Measurements from ENCODE around the gene TEX19. TPM values are rescaled to one million over a fixed set of nuclear protein-coding genes. Genes with fewer than 3 reads are reported as not detected.

TEX19 gene
- total RNA-seq, 1 donor: not detected

DNA sequence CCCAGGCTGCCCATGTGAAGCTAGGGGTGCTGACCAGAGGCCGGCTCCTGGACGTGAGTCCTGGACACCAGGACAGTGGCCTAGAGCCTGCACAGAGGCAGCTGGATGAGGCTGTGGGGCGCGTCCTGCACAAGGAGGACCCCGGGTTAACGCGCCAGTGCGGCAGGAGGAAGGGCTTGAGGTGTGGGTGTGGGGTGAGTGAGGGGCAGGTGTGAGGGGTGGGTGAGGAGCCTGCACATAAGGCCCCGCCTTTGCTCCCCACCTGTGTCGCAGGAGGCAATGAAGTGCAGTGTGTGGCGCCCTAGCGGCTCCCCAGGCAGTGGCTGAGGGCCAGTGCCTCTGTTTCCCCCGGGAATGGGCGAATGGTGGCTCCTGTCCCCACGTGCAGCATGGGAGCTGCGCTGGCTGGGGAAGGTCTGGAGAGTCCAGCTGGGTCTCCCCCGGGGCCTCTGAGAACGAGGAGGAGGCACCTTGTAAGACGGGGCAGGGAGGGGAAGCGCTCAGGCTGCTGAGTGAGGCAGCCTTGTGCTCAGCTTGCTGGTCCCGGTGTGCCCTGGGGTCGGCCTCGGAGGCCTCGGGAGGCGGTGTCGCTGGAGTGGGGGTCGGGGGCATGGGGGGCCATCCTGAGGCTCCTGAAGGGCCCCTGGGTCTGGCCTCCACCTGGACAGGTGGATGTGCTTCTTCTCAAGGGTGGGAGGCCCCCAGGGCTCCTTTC is 44.9 kb upstream of the TEX19 start:
- no peak for DNase-seq (ENCODE audit: low read depth)
- TF ChIP-seq, protein P1, sequence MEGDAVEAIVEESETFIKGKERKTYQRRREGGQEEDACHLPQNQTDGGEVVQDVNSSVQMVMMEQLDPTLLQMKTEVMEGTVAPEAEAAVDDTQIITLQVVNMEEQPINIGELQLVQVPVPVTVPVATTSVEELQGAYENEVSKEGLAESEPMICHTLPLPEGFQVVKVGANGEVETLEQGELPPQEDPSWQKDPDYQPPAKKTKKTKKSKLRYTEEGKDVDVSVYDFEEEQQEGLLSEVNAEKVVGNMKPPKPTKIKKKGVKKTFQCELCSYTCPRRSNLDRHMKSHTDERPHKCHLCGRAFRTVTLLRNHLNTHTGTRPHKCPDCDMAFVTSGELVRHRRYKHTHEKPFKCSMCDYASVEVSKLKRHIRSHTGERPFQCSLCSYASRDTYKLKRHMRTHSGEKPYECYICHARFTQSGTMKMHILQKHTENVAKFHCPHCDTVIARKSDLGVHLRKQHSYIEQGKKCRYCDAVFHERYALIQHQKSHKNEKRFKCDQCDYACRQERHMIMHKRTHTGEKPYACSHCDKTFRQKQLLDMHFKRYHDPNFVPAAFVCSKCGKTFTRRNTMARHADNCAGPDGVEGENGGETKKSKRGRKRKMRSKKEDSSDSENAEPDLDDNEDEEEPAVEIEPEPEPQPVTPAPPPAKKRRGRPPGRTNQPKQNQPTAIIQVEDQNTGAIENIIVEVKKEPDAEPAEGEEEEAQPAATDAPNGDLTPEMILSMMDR (IDR thresholded peaks at IDR 0.05; ENCODE audit: insufficient read depth, low read depth, low read length): no peak
- no peak overlapping the region for H3K4me3 ChIP-seq (ENCODE audit: low read depth, low read length)

GRCh38 chr17:82314727-82315605 is 44.1 kb upstream of the TEX19 start:
- DNase-seq (ENCODE audit: low read depth): no peak
- TF ChIP-seq, protein P1 (IDR thresholded peaks at IDR 0.05; ENCODE audit: insufficient read depth, low read depth, low read length): no peak
- H3K4me3 ChIP-seq (ENCODE audit: low read depth, low read length): no peak overlapping the region

DNA sequence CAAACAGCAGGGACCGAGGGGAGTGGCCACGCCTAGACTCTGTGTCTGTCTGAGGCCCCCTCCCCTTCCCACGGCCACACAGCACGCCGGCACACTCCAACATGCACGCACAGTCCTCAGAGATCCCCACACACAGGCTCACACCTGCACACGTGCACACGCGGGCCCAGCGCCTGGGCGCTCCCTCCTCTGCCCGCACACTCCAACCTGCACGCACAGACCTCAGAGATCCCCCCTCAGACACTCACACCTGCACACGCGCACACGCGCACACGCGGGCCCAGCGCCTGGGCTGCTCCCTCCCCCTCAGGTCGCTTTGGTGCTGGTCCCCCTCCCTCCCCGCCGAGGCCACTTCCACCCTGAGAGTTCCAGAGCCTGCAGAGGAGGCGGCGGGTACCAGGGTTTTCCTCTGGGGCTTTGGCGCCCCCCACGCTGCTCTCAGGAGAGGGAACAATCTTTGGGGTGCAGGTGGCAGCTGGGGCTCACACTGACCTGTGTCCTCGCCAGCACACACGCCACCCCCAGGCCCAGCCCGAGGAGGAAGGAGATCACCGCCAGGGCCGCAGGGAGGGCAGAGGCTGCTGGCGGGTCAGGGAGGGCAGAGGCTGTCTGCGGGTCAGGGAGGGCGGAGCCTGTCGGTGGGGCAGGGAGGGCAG is 43.2 kb upstream of the TEX19 start:
- TF ChIP-seq, protein P1 (IDR thresholded peaks at IDR 0.05; ENCODE audit: insufficient read depth, low read depth, low read length): no peak
- no peak overlapping the region for H3K4me3 ChIP-seq (ENCODE audit: low read depth, low read length)
- no peak for DNase-seq (ENCODE audit: low read depth)

DNA sequence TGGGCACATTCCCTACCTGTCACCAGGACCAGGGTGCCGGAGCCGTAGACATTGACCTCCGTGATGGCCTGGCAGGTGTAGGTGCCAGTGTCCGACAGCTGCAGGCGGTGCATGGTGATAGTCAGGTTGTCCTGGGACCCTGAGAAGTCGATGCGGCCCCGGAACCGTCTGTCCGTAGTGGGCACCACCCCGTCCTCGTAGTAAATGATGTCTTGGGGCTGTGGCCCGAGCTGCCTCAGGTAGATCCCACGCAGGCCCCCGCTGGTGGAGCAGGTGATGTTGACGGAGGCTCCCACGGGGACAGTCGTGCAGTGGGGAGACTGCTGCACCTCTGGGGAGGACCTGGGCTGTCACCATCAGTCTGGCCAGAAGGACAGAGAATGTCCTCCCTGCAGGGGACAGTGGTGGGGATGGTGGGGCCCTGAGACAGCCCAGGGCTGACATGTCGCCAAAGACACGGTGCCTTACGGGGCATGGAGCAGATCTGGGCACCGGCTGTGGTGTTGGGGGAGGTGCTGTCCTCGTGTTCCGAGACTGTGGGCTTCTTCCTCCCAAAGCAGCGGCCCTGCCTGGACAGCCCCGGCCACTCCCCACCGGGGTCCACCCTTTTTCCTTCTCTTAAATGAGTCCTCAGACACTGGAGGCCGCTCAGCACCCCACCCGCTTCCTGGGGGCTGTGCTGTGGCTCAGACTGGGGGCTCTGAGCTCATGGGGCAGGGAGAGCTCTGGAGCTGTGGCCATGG is 42.2 kb upstream of the TEX19 start:
- H3K4me3 ChIP-seq (ENCODE audit: low read depth, low read length): peak overlapping the region; percentile 12
- no peak for DNase-seq (ENCODE audit: low read depth)
- TF ChIP-seq, protein P1 (IDR thresholded peaks at IDR 0.05; ENCODE audit: insufficient read depth, low read depth, low read length): no peak

DNA sequence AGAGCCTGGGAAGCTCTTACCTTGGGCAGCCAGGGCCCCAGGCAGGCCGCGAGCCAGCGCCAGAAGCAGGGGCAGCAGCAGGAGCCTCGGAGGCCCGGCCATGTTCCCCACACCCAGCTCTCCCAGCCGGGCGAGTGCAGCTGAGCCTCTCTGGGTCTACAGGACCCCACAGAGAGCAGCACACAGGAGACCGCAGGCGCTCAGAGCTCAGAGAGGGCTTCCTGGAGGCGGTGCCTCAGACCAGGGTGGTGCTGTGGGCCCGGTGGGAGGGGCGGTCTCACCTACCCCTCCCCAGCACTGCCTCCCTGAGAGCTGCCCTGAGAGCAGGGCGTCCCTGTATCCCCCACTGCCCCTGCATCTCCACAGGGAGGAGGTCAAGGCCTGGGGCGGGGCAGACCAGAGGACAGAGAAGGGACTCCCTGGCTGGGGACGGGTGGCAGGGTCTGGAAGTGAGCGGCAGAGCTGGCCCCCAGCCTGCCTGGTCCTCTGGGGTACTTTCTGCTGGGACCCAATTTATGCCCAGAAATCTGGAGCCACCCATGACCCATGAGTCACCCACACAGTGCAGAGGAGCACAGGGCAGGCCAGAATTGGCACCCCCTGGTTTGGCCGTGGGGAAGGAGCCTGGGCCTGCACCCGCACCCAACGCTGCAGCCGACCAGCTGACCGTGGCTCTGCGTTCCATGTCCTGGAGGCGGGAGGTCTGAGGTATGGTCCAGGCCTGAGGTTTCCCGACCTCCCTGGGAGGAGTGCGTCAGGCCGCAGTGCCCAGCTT is 41.5 kb upstream of the TEX19 start, which contains the start of gene CD7:
Gene CD7, minus strand, starts transcription at position 215 of the 775 bp plus-strand sequence. Its CDS starts 113 bp downstream, at position 102.
- H3K4me3 ChIP-seq (ENCODE audit: low read depth, low read length): peak within 1 kb of the TSS; percentile 12
- TF ChIP-seq, protein P1 (IDR thresholded peaks at IDR 0.05; ENCODE audit: insufficient read depth, low read depth, low read length): no peak
- no peak for DNase-seq (ENCODE audit: low read depth)
